Gastroesophageal sphincter (tissue), 4 donors: ENCODE data around the gene LPCAT1. TPM values are rescaled to one million over a fixed set of nuclear protein-coding genes. Genes with fewer than 3 reads are reported as not detected.

ENCODE experiments used
- ATAC-seq: fragments of 150-250 bp; one replicate; pipeline ENCODE4 v1.9.1; 2016; ENCODE audit warnings: mild to moderate bottlenecking, moderate library complexity
- H3K27ac ChIP-seq, 4 donors: fragments of 200-600 bp; sonication (generic) in 3 of 4; 1 replicate in 3 of 4; 2 replicates in 1 of 4; pipeline ENCODE4 v1.5.1; 2016 to 2019
- H3K27me3 ChIP-seq: fragments of 200-600 bp; sonication (generic); one replicate; pipeline ENCODE4 v1.5.1; 2019
- H3K36me3 ChIP-seq, 2 donors: fragments of 200-600 bp; sonication (generic); one replicate each; pipeline ENCODE4 v1.5.1; 2019; ENCODE audit warnings: control low read depth in 1 of 2
- H3K4me1 ChIP-seq, 3 donors: fragments of 200-600 bp; sonication (generic); 1 replicate in 2 of 3; 2 replicates in 1 of 3; pipeline ENCODE4 v1.5.1; 2016 to 2019; ENCODE audit warnings: control low read depth in 2 of 3
- H3K4me3 ChIP-seq, 2 donors: fragments of 200-600 bp; sonication (generic); one replicate each; pipeline ENCODE4 v1.5.1; 2019; ENCODE audit warnings: mild to moderate bottlenecking in 1 of 2, moderate library complexity in 1 of 2
- H3K9me3 ChIP-seq, 3 donors: fragments of 200-600 bp; sonication (generic); one replicate each; pipeline ENCODE4 v1.5.1; 2017 to 2019; ENCODE audit warnings: control low read depth in 2 of 3
- CTCF ChIP-seq, 4 experiments: fragments of 200-600 bp in 2 of 4; fragments of 450-650 bp in 2 of 4; sonication (generic) in 1 of 4; IDR thresholded peaks; one replicate each; pipeline ENCODE4 v1.5.1; 2017 to 2019; ENCODE audit warnings: antibody characterized with exemption in 4 of 4, mild to moderate bottlenecking in 2 of 4, moderate library complexity in 2 of 4
- EP300 ChIP-seq: sonication (generic); formaldehyde crosslinking; IDR thresholded peaks from one replicate; pipeline ENCODE4 v1.6.1; 2017; ENCODE audit warnings: antibody characterized with exemption, mild to moderate bottlenecking
- POLR2A ChIP-seq, 2 donors: fragments of 450-650 bp; IDR thresholded peaks; one replicate each; pipeline ENCODE4 v1.6.1; 2017; ENCODE audit warnings: antibody characterized with exemption in 2 of 2, mild to moderate bottlenecking in 2 of 2, moderate library complexity in 1 of 2
- POLR2AphosphoS5 ChIP-seq: sonication (generic); formaldehyde crosslinking; IDR thresholded peaks from one replicate; pipeline ENCODE4 v1.6.1; 2017; ENCODE audit warnings: antibody characterized with exemption
- WGBS, 2 donors: methylation state at CpG; one replicate each; pipeline ENCODE4 v1.1.5; 2018; ENCODE audit warnings: low coverage in 1 of 2; 5-methylcytosine and 5-hydroxymethylcytosine counted together
- total RNA-seq, 4 donors: library from RNA; depleted of rRNA; stranded (reverse); fragments of >200 nt; gene quantifications; one replicate each; pipeline ENCODE4 v1.1.0, GENCODE V29; 2016

Gene LPCAT1
- total RNA-seq, 4 donors from 2014 or later = 20.3 to 52.6 (median 31.8) TPM

GRCh38 chr5:1418238-1418920 lies 105.4 kb downstream of the LPCAT1 start:
- TF ChIP-seq POLR2AphosphoS5 (no peak), POLR2A (IDR thresholded peaks at IDR 0.05) (no peak), CTCF (IDR thresholded peaks at IDR 0.05) (no peak), EP300 (no peak)
- ATAC-seq = no peak
- 68 to 77% methylated on average over 2 of the region's 2 CpGs for WGBS, 2 donors
- Histone ChIP-seq H3K4me3 (no peak overlapping the region), H3K9me3 (no peaks in the 10 kb centered on the region), H3K27me3 (peaks cover 45% of the 10 kb centered on the region), H3K36me3 (no peaks in the 10 kb centered on the region), H3K27ac (no peak overlapping the region), H3K4me1 (no peaks in the 10 kb centered on the region)

- no peaks in the 10 kb centered on the region for H3K9me3 ChIP-seq
- peaks cover 46% of the 10 kb centered on the region for H3K27me3 ChIP-seq
- H3K36me3 ChIP-seq = no peaks in the 10 kb centered on the region
- no peak overlapping the region for H3K27ac ChIP-seq
- no peaks in the 10 kb centered on the region for H3K4me1 ChIP-seq
- no peak for ATAC-seq
- no peak overlapping the region for H3K4me3 ChIP-seq
- no peak for TF ChIP-seq POLR2AphosphoS5
- no peak for TF ChIP-seq EP300
- TF ChIP-seq POLR2A (IDR thresholded peaks at IDR 0.05) = no peak
- no peak for TF ChIP-seq CTCF (IDR thresholded peaks at IDR 0.05)
- 70 to 93% methylated on average over 3 of the region's 6 CpGs for WGBS, 2 donors
Observed at GRCh38 chr5:1417586-1418225, 106.1 kb downstream of the LPCAT1 start.

- TF ChIP-seq POLR2AphosphoS5 = no peak
- TF ChIP-seq POLR2A (IDR thresholded peaks at IDR 0.05) = no peak
- no peak for TF ChIP-seq EP300
- TF ChIP-seq CTCF (IDR thresholded peaks at IDR 0.05) = no peak
- ATAC-seq = no peak
- Histone ChIP-seq H3K9me3 (no peaks in the 10 kb centered on the region), H3K27me3 (peaks cover 50% of the 10 kb centered on the region), H3K4me1 (no peaks in the 10 kb centered on the region), H3K27ac (no peak overlapping the region), H3K36me3 (no peaks in the 10 kb centered on the region), H3K4me3 (no peak overlapping the region)
- WGBS, 2 donors = 80 to 90% methylated on average over 1 to 5 of the region's 12 CpGs
Observed at GRCh38 chr5:1416856-1417469, 106.8 kb downstream of the LPCAT1 start.

- no peak overlapping the region for H3K27ac ChIP-seq
- no peaks in the 10 kb centered on the region for H3K9me3 ChIP-seq
- WGBS, 2 donors = 56% methylated on average over 7 of the region's 22 CpGs; no CpG with 5 or more reads in 1 of the 2 donors
- TF ChIP-seq POLR2A (IDR thresholded peaks at IDR 0.05) (no peak), POLR2AphosphoS5 (no peak), EP300 (no peak), CTCF (IDR thresholded peaks at IDR 0.05) (no peak)
- no peak overlapping the region for H3K4me3 ChIP-seq
- H3K4me1 ChIP-seq = no peaks in the 10 kb centered on the region
- no peaks in the 10 kb centered on the region for H3K36me3 ChIP-seq
- peaks cover 50% of the 10 kb centered on the region for H3K27me3 ChIP-seq
- ATAC-seq = no peak
Observed at GRCh38 chr5:1415626-1416360, 108.0 kb downstream of the LPCAT1 start.
